IPS-18c (cell line): ENCODE data around the gene BZW1.

Source experiments
- H3K4me3 ChIP-seq: 2 replicates; pipeline ENCODE4 v1.7.0; 2013; ENCODE audit warnings: low read depth, mild to moderate bottlenecking, low read length, moderate library complexity; ENCODE audit not compliant: insufficient read depth
- H3K9me3 ChIP-seq: one replicate; pipeline ENCODE4 v1.6.1; 2013; ENCODE audit warnings: mild to moderate bottlenecking, low read length, moderate library complexity; ENCODE audit not compliant: control insufficient read depth, insufficient read depth

BZW1 gene

DNA sequence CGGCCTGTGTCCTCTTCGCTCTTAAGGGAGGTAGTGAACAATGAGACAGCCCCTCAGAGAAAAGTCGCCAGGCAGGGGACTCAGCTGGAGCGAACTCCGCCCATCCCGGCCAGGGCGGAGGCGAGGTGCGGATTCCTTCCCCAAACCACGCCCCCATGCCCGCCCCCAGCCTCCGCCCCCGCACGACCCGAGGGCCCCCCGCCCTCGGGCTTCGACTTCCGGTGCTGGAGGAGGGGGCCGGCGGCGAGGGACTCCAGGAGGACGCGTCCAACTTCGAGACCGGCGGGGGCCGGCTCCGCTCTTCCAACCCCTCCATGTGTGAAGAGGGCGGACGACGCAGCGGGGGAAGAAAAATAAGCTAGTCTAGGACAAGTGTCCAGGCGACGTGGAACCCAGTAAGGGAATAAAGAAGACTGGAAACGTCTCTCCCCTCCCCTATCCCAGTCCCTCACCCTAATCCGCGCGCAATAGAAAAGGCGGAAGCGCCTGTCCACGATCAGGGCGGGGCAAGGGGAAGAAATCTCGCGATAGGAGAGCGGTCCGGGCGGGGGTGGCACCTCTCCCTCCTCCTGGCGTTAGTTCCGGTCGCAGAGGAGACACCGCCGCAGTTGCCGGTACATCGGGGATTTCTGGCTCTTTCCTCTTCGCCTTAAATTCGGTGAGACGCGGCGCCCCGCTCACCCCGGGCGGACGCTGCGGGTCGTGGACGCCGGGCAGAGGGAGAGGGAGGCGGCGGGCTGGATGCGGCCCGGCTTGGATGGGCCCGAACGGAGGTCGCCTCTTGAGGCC lies at the start of gene BZW1:
Gene BZW1, plus strand, starts transcription at position 578 of the 789 bp plus-strand sequence. CDS start 1,308 bp downstream, outside the sequence.
- peak within 1 kb of the TSS; percentile 90 for H3K4me3 ChIP-seq
- H3K9me3 ChIP-seq = no peaks in the 10 kb centered on the region

DNA sequence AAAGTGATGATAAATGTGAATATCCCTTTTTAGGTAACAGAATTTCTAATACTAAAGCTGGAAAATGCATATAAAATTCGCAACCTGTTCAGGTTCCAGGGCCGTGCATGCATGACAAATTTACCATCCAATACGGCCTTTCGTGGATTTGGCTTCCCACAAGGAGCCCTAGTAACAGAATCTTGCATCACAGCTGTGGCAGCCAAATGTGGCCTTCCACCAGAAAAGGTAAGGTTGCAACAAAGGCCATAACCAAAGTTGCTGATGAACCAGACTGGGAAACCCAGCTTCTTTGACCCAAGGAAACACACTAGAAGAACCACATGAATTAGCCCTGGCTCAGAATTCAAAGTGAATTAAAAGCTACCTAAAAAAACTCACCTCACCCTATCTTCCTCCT lies 49.6 kb upstream of the BZW1 start:
- H3K4me3 ChIP-seq = no peak overlapping the region
- no peaks in the 10 kb centered on the region for H3K9me3 ChIP-seq

DNA sequence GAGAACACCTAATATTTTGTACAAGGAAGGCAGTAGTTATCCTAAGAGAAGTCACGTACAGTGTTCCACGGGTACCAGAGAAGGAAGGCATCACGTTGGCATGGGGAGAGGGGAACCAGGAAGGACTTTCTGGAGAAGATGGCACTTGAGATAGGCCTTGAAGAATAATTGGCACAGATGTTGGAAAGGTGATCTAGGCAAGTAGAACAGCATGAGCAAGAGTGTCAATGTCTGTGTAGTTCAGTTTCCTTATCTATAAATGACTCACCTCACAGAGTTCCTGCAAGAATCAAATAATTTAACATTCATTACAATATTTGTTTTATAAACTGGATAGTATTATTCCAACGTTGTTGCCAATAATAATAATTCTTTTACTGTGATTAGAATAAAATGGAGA lies 48.3 kb upstream of the BZW1 start:
- no peaks in the 10 kb centered on the region for H3K9me3 ChIP-seq
- no peak overlapping the region for H3K4me3 ChIP-seq

DNA sequence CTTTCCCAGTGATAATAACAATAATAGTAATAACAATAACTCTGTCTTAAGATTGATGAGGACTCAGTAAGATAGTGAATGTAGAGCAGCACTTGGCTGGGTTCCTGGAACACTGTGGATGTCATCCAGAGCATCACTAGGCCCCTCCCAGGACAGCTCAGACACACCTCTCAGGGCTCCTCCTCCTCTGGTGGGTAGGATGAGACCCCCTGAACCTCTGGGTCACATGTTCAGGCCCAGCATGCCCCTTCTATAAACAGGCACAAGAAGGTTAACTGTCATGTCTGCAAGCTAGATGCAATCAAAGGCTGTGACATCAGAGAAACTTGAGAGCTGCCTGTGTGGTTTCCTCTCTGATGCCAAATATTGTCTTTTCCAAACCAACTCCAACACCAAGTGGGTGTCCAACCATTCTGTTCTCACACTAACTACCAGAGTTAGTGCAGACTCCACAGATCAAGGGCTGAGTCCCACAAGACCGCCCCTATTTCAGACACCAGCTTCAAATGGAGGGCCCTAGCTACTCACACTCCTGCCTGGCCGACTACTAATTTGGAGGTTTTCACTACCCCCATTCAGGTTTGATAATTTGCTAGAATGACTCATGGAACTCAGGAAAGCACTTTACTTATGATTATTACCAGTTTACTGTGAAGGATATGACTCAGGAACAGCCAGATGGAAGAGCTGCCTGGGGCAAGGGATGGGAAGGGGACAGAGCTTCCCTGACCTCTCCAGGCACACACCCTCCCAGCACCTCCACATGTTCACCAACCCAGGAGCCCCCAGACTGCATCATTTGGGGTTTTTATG lies 46.4 kb upstream of the BZW1 start:
- Histone ChIP-seq H3K9me3 (no peaks in the 10 kb centered on the region), H3K4me3 (no peak overlapping the region)

DNA sequence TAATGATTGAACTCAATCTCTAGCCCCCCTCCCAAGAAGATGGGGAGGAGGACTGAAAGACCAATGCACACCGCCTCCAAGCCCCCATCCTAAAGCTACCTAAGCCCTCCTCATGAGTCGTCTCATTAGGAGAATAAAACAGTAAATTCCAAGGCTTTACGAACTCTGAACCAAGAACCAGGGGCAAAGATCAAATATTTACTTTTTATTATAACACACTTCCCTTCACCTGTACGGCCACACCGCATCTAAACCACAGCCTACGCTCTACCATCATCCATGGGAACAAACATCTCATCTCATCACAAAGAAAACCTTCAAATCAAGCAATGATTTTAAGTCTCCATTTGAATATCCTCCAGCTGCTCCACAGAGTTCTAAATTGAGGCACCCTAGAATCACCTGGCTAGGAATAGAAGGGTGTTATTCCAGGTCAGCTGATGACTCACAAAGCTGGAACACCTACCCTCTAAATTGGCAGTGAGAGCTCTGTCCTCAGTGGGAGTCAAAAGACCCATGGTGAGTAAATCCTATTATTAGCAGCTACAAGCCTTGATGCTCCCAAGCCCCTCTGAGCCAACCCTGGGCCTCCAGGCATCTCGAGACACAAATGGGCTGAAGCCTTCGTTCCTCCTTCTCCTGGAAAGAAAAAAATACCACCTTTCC lies 45.6 kb upstream of the BZW1 start:
- Histone ChIP-seq H3K9me3 (no peaks in the 10 kb centered on the region), H3K4me3 (no peak overlapping the region)

DNA sequence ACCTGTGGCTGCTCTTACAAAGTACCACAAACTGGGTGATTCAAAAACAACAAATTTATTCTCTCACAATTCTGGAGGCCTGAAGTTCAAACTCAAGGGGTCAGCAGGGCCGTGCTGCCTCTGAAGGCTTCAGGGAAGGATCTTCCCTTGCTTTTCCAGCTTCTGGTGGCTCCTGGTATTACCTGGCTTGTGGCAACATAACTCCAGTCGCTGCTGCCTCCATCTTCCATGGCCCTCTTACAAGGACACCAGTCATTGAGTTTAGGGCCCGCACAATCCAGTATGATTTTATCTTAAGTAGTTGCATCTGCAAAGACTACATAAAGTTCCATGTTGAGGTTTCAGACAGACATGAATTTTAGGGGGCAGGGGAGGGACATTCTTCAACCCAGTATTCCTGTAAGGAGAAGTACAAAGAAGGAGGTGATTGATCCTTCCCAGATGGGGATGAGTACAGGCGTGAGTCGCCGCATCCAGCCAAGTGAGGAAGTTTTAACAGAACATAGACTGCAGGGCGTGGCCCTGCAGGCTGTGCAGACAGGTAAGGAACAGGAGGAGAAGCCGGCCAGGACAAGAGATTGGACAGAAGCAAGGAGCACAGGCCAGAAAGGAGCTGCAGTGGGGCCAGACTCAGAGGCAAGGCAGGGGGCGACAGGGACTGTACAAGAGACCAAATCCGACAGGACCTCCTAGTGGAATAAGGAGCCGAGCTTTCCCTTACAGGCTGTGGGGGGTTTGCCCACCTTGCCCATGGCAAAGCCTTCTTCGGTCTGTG lies 44.4 kb upstream of the BZW1 start:
- Histone ChIP-seq H3K9me3 (no peaks in the 10 kb centered on the region), H3K4me3 (no peak overlapping the region)

DNA sequence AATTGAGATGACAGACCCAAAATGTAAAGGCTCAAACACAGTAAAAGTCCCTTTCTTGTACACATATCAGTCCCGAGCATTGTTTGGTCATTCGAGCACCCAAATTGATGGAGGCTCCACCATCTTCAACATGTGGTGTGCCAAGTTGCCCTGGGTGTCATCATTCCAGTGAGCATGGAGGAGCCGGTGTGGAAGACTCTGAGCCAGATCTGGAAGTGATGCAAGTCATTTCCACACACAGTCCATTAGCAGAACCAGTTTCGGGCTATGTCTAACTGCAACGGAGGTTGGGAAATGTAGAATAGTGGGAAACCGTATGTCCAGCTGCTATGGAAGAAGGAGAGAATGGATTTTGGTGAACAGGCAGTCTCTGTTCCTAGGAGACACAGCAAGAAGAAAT lies 40.9 kb upstream of the BZW1 start:
- no peak overlapping the region for H3K4me3 ChIP-seq
- H3K9me3 ChIP-seq = no peaks in the 10 kb centered on the region

DNA sequence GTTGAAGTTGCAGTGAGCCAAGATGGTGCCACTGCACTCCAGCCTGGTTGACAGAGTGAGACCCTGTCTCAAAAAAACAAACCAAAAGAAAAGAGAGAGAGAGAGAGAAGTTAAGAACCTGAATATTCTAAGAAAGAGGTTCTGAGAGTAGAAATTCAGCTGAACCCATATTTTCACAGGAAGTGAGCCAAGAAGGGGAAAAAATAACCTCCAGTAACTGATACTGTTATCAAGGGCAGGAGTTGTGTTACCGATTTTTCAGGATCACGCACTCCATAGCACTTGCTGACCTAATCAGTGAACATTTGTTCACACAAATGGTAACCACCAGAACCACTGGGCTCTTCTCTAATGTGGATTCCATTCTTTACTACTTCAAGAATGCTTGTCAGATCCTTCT lies 39.1 kb upstream of the BZW1 start:
- Histone ChIP-seq H3K4me3 (no peak overlapping the region), H3K9me3 (no peaks in the 10 kb centered on the region)

DNA sequence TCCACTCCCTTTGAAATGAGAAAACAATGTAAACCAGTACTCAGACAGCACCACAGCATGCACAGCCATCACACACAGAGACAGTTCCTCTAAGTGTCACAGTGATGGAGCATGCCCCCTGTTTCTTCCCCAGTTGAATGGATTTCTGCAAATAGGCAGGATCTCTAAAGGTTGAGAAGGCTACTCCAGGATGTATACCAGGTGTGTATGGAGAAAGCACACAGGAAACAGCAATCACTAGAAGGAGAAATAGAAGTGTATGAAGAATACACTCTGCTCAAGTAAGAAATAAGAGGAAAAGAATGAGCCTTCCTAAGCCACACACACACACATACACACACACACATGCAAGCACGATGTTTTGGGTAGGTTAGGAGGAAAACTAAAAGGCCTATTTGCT lies 38.6 kb upstream of the BZW1 start:
- no peaks in the 10 kb centered on the region for H3K9me3 ChIP-seq

DNA sequence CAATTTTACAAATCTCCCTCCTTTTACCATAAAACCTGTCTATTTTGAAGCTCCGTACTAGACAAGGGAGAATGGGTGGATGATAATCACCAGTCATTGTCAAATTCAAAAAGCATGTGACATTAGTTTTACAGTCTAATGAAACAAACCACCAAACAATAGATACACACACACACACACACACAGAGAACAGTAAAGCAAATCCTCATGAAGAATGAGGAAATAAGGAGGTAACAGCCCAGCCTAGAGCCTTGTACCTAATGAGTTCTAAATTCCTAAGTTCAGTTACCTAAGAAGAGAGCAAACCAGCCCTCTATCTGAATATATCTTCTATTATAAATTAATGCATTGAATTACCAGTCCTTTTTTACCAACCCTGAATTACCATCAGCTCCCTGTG lies 36.8 kb upstream of the BZW1 start:
- no peaks in the 10 kb centered on the region for H3K9me3 ChIP-seq
- no peak overlapping the region for H3K4me3 ChIP-seq

More for the DNA sequence above, 38.6 kb upstream of the BZW1 start:
- H3K4me3 ChIP-seq = no peak overlapping the region; the same call in 1 of the 2 replicates

DNA sequence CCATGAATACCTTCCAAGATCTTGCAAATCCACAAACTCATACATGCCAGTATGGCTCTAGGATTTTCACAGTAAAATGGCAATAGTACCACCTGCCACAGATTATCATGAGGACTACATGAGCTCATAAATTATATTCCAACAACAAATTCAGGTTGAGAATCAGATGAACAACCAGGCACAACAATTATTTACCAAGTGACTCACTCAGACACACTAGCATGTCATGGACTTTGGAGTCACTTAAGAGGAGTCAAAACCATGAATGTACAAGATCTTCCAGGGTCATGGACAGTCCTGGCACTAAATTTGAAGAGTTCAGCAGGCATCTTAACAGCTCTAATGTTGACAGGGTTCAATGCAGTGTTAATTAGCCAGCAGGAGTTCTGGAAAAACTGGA lies 34.4 kb upstream of the BZW1 start:
- H3K9me3 ChIP-seq = no peaks in the 10 kb centered on the region
- no peak overlapping the region for H3K4me3 ChIP-seq

DNA sequence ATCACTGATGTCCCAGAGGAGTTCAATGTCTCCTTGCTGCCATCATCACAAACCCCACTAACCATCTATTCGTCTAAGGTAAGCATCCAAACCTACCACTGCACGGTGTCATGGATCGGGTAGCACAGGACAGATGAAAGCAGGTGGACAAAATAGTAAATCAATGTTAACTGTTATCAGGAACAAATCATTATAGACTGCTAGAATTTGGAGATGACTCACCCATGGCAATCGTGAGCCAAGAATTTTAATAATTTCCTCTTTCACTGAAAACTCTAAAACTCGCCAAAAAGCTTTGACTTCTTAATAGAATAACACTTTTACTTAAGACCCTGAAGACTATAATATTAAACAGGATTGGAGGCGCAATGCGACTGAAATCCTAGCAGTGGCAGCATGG lies 33.7 kb upstream of the BZW1 start:
- H3K9me3 ChIP-seq = no peaks in the 10 kb centered on the region
- no peak overlapping the region for H3K4me3 ChIP-seq

DNA sequence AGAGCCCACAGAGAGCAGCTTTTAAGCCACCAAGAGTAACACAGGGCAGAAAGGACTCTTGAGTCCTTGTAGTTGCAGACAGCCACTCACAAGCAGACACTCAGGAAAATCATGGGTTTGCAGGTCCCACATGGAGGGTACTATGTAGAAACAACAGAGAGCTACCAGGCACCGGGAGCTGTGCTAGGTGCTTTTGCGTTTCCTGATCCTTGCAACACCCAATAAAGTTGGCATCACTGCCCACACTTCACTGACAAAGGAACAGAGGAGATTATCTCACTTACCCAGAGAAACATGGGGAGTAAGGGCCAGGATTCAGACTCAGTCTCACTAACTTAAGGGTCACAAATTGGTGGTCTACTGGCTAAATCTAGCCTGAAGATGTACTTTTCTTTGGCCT lies 32.5 kb upstream of the BZW1 start:
- H3K9me3 ChIP-seq = no peaks in the 10 kb centered on the region
- no peak overlapping the region for H3K4me3 ChIP-seq

DNA sequence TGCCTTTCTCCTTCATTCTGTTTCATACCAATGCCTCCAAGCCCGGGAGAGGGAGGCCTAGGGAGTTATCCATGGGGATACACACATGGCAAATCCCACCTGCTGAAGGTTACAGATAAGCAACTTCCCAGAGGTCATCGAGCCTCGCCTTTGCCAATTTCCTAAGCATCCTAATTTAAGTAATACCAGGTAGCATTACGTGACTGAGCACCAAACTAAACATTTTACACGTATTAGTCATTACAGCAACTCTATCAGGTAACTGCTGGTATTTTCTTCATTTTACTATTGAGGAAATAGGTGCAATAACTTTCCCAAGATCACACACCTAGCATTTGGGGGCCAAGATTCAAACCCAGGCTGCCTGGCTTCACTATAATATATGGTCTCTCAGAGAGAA lies 30.1 kb upstream of the BZW1 start:
- no peaks in the 10 kb centered on the region for H3K9me3 ChIP-seq
- no peak overlapping the region for H3K4me3 ChIP-seq

DNA sequence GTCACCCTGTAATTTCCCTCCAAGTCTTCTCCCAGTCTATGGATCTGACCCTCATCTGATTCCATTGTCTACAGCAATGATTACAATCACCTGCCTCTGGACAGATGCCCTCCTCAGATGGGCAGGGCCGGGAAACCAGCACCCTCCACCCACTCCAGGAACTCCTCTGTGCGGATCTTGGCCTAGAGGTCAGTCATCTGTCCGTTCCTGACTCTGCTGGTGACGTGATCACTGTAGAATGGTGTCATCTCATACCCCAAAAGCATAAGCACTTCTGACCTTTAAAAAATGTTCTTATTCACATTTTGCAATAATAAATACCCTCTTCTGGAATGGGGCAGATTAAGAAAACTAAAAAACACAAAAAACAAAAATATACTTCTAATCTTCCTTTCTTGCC lies 29.5 kb upstream of the BZW1 start:
- Histone ChIP-seq H3K9me3 (no peaks in the 10 kb centered on the region), H3K4me3 (no peak overlapping the region)

DNA sequence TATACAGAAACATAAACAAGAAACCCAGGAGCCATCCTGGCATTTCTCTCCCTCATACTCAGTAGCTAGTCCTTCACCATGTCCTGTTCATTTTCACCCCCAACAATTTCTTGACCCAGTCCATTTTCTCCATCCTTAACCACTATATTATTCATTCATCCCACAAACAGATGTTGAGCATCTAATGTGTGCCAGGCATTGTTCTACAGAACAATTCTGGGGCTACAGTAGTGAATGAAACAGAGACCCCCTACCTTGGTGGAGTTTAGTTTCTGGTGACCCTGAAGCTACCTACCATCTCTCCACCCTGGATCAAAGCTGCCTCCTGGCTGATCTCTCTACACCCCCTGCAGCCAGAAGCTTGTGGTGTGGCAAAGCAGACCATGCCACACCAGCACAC lies 27.5 kb upstream of the BZW1 start:
- Histone ChIP-seq H3K4me3 (no peak overlapping the region), H3K9me3 (no peaks in the 10 kb centered on the region)

DNA sequence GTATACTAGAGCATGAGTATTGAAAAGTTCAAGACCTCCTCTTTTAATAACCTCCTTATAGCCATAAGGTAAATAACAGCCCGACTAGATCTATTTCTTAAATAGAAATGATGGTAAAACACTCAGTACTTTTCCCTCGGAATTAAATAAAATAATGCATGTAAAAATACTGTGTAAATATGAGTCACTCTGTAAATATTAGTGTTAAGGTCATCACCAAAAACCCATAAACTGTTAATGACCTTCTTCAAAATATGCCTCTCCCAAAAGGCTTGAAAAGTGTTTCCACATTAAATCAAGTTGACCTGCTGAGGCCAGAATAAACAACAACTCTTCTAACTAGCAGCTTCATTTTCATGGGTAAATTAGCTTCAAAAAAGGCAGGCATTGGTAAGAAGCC lies 25.3 kb upstream of the BZW1 start:
- no peaks in the 10 kb centered on the region for H3K9me3 ChIP-seq
- no peak overlapping the region for H3K4me3 ChIP-seq
